HEK293 (cell line): ENCODE measurements around the gene GTPBP10.

Experiments
- CTCF ChIA-PET: fragments of 350-600 bp; formaldehyde crosslinking; extraction: SDS; loops from one replicate; lab custom pipeline; 2021; ENCODE audit warnings: antibody characterized with exemption; lab: Yijun Ruan, JAX
- POLR2A ChIA-PET: fragments of 300-600 bp; formaldehyde crosslinking; extraction: SDS; loops from one replicate; lab custom pipeline; 2020; ENCODE audit warnings: antibody characterized with exemption, inconsistent platforms; lab: Yijun Ruan, JAX
- H3K27ac ChIP-seq: fragments of 200-500 bp; sonication (Bioruptor generic); 2 replicates; pipeline ENCODE4 v1.5.1; 2014; ENCODE audit warnings: low read depth, low read length, control low read depth, inconsistent platforms; ENCODE audit errors: extremely low read depth
- H3K36me3 ChIP-seq, 2 experiments: fragments of 200-500 bp in 1 of 2; sonication (Bioruptor generic) in 1 of 2; 1 replicate in 1 of 2; 2 replicates in 1 of 2; pipeline ENCODE4 v1.5.1; 2014 to 2017; ENCODE audit warnings: inconsistent platforms in 2 of 2, low read length in 2 of 2; ENCODE audit not compliant: control insufficient read depth in 2 of 2, insufficient read depth in 1 of 2
- H3K4me1 ChIP-seq: fragments of 200-500 bp; sonication (Bioruptor generic); 2 replicates; pipeline ENCODE4 v1.5.1; 2014; ENCODE audit warnings: mild to moderate bottlenecking, low read length, inconsistent platforms; ENCODE audit not compliant: control insufficient read depth, insufficient read depth
- H3K4me3 ChIP-seq: 2 replicates; pipeline ENCODE4 v1.5.1; 2011; ENCODE audit warnings: low read depth, mild to moderate bottlenecking, control low read depth, low read length, moderate library complexity
- H3K9me3 ChIP-seq: fragments of 200-500 bp; sonication (Bioruptor generic); 2 replicates; pipeline ENCODE4 v1.5.1; 2014; ENCODE audit warnings: low read depth, low read length, inconsistent platforms; ENCODE audit not compliant: control insufficient read depth, insufficient read depth
- HOXA7 ChIP-seq: sonication (generic); formaldehyde crosslinking; IDR thresholded peaks from 2 replicates; pipeline ENCODE4 v1.8.1; 2022; ENCODE audit warnings: missing genetic modification reagents, borderline replicate concordance
- KLF17 ChIP-seq: fragments of 450-650 bp; formaldehyde crosslinking; IDR thresholded peaks from 2 replicates; pipeline ENCODE4 v1.5.1; 2016; ENCODE audit warnings: missing biosample characterization, missing genetic modification characterization
- REST ChIP-seq: fragments of 450-650 bp; formaldehyde crosslinking; IDR thresholded peaks from 2 replicates; pipeline ENCODE4 v1.5.1; 2016; ENCODE audit warnings: missing biosample characterization, missing genetic modification characterization
- SALL2 ChIP-seq: fragments of 450-650 bp; formaldehyde crosslinking; IDR thresholded peaks from 2 replicates; pipeline ENCODE4 v1.5.0; 2017; ENCODE audit warnings: missing biosample characterization, mild to moderate bottlenecking, missing genetic modification characterization, borderline replicate concordance
- SP2 ChIP-seq: fragments of 450-650 bp; formaldehyde crosslinking; IDR thresholded peaks from 2 replicates; pipeline ENCODE4 v1.5.1; 2016; ENCODE audit warnings: missing biosample characterization, missing genetic modification characterization
- SP3 ChIP-seq: fragments of 450-650 bp; formaldehyde crosslinking; IDR thresholded peaks from 2 replicates; pipeline ENCODE4 v1.5.1; 2016; ENCODE audit warnings: missing biosample characterization, missing genetic modification characterization
- SP7 ChIP-seq: fragments of 450-650 bp; formaldehyde crosslinking; IDR thresholded peaks from 2 replicates; pipeline ENCODE4 v1.5.1; 2016; ENCODE audit warnings: missing biosample characterization, missing genetic modification characterization
- TSHZ1 ChIP-seq: fragments of 450-650 bp; formaldehyde crosslinking; IDR thresholded peaks from 2 replicates; pipeline ENCODE4 v1.5.1; 2016; ENCODE audit warnings: missing biosample characterization, missing genetic modification characterization, borderline replicate concordance
- ZBTB1 ChIP-seq: fragments of 450-650 bp; formaldehyde crosslinking; IDR thresholded peaks from 2 replicates; pipeline ENCODE4 v1.5.1; 2016; ENCODE audit warnings: missing biosample characterization, missing genetic modification characterization
- ZBTB11 ChIP-seq: fragments of 450-650 bp; formaldehyde crosslinking; conservative IDR thresholded peaks from 2 replicates; pipeline ENCODE4 v1.5.1; 2016; ENCODE audit warnings: low read depth, missing biosample characterization, missing genetic modification characterization
- ZBTB21 ChIP-seq: fragments of 450-650 bp; formaldehyde crosslinking; IDR thresholded peaks from 2 replicates; pipeline ENCODE4 v1.5.1; 2017; ENCODE audit warnings: missing biosample characterization, missing genetic modification characterization
- ZFP37 ChIP-seq: fragments of 450-650 bp; formaldehyde crosslinking; IDR thresholded peaks from 2 replicates; pipeline ENCODE4 v1.5.1; 2016; ENCODE audit warnings: missing biosample characterization, missing genetic modification characterization
- ZNF16 ChIP-seq: fragments of 450-650 bp; formaldehyde crosslinking; IDR thresholded peaks from 2 replicates; pipeline ENCODE4 v1.5.1; 2016; ENCODE audit warnings: low read depth, missing biosample characterization, missing genetic modification characterization
- ZNF19 ChIP-seq: fragments of 450-650 bp; formaldehyde crosslinking; IDR thresholded peaks from 2 replicates; pipeline ENCODE4; 2016; ENCODE audit warnings: missing biosample characterization, missing genetic modification characterization, low read depth
- ZNF221 ChIP-seq: fragments of 450-650 bp; formaldehyde crosslinking; IDR thresholded peaks from 2 replicates; pipeline ENCODE4 v1.5.1; 2017; ENCODE audit warnings: missing biosample characterization, missing genetic modification characterization, borderline replicate concordance
- ZNF280D ChIP-seq: fragments of 450-650 bp; formaldehyde crosslinking; IDR thresholded peaks from 2 replicates; pipeline ENCODE4 v1.5.1; 2016; ENCODE audit warnings: missing biosample characterization, missing genetic modification characterization
- ZNF433 ChIP-seq: fragments of 450-650 bp; formaldehyde crosslinking; IDR thresholded peaks from 2 replicates; pipeline ENCODE4 v1.5.1; 2016; ENCODE audit warnings: missing biosample characterization, missing genetic modification characterization, low read depth
- ZNF629 ChIP-seq: fragments of 450-650 bp; formaldehyde crosslinking; IDR thresholded peaks from 2 replicates; pipeline ENCODE4 v1.5.1; 2017; ENCODE audit warnings: missing biosample characterization, missing genetic modification characterization
- ZNF785 ChIP-seq: fragments of 450-650 bp; formaldehyde crosslinking; IDR thresholded peaks from 2 replicates; pipeline ENCODE4 v1.5.1; 2016; ENCODE audit warnings: missing biosample characterization, missing genetic modification characterization
- ZNF792 ChIP-seq: fragments of 450-650 bp; formaldehyde crosslinking; IDR thresholded peaks from 2 replicates; pipeline ENCODE4 v1.5.1; 2016; ENCODE audit warnings: missing biosample characterization, missing genetic modification characterization
- ZSCAN16 ChIP-seq: fragments of 450-650 bp; formaldehyde crosslinking; IDR thresholded peaks from 2 replicates; pipeline ENCODE4 v1.5.1; 2016; ENCODE audit warnings: missing biosample characterization, missing genetic modification characterization
- ZXDB ChIP-seq: fragments of 450-650 bp; formaldehyde crosslinking; IDR thresholded peaks from 2 replicates; pipeline ENCODE4 v1.5.1; 2016; ENCODE audit warnings: missing biosample characterization, missing genetic modification characterization

GTPBP10 gene

GRCh38 chr7:90346336-90347125 lies at the start of gene GTPBP10:
GTPBP10 (plus strand) TSS chr7:90346716; CDS start chr7:90346742, 26 bp downstream.
- Histone ChIP-seq H3K9me3 (no peaks in the 10 kb centered on the region), H3K36me3 (no peaks in the 10 kb centered on the region), H3K4me1 (no peaks in the 10 kb centered on the region), H3K27ac (peak within 1 kb of the TSS; percentile 46), H3K4me3 (peak within 1 kb of the TSS; percentile 90)
- CTCF ChIA-PET = interaction anchor here (0.7 to 1.3 kb wide), 4 partner anchors 10 to 160 kb away, joined by 3 to 5 read pairs (median 4); no protein-coding TSS in a partner anchor
- POLR2A ChIA-PET = interaction anchor here (0.7 to 1.8 kb wide), 3 partner anchors 10 to 135 kb away, joined by 3 to 7 read pairs (median 4); partner anchors contain the start of gene STEAP2
- no peak for TF ChIP-seq ZSCAN16 (tag by site-specific recombination)
- no peak for TF ChIP-seq ZNF280D (tag by site-specific recombination)
- TF ChIP-seq SALL2 (tag by site-specific recombination) = no peak
- no peak for TF ChIP-seq ZNF16 (tag by site-specific recombination)
- no peak for TF ChIP-seq ZNF221 (tag by site-specific recombination)
- TF ChIP-seq KLF17 (tag by site-specific recombination) = 0 out of 2 replicates have a peak, but pooled peaks have one; percentile 15
- TF ChIP-seq ZNF433 (tag by site-specific recombination) = no peak
- no peak for TF ChIP-seq ZNF792 (tag by site-specific recombination)
- no peak for TF ChIP-seq ZNF785
- no peak for TF ChIP-seq ZBTB1 (tag by site-specific recombination)
- TF ChIP-seq SP3 (tag by site-specific recombination) = peak; percentile 62
- no peak for TF ChIP-seq TSHZ1 (tag by site-specific recombination)
- TF ChIP-seq HOXA7 (CRISPR knock-in tag) = no peak
- peak; percentile 91 for TF ChIP-seq ZBTB21
- peak; percentile 69 for TF ChIP-seq ZFP37 (tag by site-specific recombination)
- peak; percentile 81 for TF ChIP-seq ZXDB (tag by site-specific recombination)
- TF ChIP-seq REST (tag by site-specific recombination) = no peak
- TF ChIP-seq ZNF629 (tag by site-specific recombination) = peak; percentile 95
- TF ChIP-seq SP2 (tag by site-specific recombination) = peak; percentile 25; the same call in 1 of the 2 replicates
- peak; percentile 51 for TF ChIP-seq SP7 (tag by site-specific recombination)
- no peak for TF ChIP-seq ZNF19 (tag by site-specific recombination)
- TF ChIP-seq ZBTB11 (tag by site-specific recombination) = peak; percentile 82
